NCI-H82 treated with DMSO at 0.1 percent for 48 hours (cell line): ENCODE data around the gene ATP5PB.

ENCODE experiments used
- DNase-seq: peaks from one replicate; lab custom pipeline; 2025; ENCODE audit not compliant: unreplicated experiment; lab: John Stamatoyannopoulos, UW

Gene ATP5PB

DNA sequence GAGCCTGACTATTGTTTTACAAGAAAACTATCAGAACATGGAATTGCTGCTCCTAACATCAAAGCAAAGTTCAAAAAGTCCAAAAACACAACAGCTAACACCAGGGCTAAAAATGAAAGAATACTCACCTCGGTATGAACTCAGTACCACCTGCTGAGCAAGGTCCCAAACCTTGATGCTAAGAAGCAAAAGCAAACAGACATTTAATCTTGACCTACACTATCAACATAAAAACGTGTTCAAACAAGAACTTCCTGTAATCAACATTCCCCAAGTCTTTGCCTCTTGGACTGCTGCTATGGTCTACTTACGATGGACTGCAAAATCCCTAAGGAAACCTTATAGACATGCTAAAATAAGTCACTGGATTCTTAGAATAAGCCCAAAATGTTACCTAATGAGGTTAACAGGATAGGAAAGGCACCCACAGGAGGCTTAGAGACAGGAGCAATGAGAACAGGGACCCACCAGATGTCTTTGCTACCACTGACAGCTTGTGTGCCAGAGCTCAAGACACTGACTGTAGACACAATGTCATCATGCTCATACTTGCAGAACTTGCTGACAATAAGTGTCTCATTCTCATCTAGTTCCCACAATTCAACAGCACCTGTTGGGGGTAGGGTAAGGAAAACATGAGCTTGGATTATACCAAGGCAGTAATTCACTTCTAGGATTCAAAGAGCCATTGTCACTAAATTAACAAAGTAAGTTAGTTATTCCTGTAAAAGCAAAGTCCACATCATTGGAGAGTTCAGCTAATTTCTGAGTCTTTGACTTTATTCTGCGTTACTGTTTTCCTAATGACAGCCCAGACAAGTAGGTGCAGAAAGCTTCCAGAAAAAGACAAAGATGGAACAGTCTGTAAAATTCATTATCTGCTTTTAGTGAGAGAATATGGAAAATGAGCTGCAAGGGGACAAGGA, 2.0 kb upstream of the ATP5PB start:
- no peak for DNase-seq

DNA sequence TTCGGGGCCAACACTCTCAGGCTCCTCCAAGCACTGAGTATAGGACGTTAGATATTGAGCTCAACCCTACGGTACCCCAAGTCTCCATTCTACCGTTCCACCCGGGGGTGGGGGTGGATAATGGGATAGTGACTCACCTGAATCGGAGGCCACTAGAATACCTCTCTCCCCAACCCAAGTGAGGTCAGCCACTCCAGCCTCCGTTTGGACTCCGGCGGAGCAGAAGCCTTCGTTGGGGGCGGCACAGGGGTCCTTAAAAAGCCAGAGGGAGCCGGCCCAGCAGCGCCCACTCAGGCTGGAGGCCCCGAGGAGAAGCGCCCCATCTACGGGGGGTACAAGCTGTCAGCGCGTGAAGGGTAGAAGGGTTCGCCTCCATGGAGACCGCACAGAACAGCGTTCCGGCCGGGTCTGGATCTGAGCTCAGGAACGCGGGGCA, 764 bp upstream of the ATP5PB start:
- DNase-seq, result no peak

DNA sequence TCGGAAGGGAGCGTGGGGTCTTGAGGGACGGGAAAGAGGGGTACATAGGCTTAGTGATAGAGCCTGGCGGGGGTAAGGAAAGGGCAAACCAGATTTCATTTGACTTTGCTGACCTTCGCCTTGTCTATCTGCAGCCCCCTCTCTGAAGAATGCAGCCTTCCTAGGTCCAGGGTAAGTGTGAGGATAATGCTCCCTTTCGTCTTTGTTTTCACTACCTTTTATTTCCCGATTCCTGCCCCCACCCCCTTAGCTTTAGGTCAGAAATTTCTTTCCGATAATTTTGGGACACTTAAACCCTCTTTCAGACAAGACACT, 396 bp downstream of the ATP5PB start:
- DNase-seq, result no peak

DNA sequence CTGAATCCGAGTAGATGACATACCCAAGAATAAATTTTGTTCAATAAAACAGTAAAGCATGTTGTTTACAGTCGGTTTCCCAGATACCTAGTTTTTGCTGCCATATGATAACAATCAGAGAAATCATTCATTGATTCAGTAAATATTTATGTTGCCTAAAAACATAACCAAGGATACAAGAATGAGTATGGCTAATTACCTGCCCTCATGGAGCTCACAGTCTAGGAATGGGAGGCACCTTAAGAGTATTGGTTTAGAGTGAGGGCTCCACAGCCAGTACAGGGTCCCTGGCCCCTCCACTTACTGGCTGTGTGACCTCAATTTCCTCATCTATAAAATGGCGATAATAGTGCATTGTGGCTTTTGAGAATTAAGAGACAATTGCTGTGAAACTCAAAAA, 921 bp downstream of the ATP5PB start:
- DNase-seq, result no peak

DNA sequence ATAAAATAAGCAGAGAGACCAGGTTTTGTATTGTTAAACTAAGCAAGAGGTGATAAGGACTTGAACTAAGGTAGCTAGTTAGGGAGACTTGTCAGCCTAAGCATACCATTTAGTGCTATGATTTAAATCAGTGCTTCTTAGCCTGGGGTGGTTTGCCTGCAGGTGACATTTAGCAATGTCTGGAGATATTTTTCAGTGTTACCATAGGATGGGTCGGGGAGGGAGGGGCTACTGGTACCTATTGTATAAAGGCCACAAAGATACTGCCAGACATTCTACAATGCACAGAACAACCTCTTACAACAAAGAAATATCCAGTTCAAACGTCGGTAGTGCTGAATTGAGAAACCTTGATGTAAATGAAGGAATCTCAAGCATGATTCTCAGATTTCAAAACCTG, 3.3 kb downstream of the ATP5PB start:
- no peak for DNase-seq

DNA sequence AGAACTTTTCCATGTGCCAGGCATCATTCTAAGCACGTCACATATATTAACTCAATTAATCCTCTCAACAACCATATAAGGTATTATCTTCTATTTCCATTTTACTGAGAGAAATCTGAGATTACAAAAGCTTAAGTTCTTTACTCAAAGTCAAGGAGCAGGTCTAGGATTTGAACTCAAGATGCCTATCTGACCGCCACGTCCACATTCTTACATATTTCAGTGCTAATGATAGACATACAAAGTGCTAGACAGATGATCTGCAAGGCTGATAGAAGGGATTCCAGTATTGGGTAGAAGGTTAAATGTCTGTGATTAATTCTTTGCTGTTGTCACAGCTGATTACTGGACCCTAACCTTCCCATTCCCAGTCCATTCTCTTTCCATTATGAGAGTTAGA, 4.4 kb downstream of the ATP5PB start:
- DNase-seq, result no peak

DNA sequence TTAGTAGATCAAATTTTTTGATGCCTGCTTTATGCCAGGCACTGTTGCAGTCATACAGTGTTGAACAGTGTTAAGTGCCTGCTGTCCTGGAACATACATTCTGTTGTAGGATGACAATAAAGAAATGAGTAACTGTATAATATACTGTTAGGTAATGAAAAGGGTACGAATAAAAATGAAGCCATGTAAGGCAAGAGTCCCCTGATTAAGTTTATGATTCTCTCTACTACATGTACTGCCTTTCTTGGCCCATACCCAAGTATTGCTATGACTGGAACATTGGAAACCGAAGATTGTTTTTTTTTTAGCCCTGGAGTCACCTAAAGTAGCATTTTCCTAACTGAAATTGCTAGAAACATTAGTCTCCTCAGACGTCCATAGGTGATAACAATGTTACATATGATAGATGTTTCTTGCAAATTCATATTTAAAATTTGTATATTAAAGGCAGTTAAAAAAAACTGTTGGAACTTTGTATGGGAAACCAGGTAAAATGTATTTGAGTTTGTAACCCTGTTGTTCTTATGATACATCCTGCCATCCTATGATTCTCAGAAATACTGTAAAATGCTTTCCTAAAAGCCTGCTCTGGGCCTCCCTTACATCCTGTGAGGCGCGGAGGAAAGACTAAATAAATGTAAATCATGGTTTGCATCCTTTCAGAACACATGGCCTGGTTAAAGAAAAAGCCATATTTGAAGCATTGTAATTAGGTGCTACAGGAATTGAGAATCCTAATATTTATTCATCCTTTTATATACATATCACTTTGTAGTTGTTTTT, 5.8 kb downstream of the ATP5PB start:
- no peak for DNase-seq

DNA sequence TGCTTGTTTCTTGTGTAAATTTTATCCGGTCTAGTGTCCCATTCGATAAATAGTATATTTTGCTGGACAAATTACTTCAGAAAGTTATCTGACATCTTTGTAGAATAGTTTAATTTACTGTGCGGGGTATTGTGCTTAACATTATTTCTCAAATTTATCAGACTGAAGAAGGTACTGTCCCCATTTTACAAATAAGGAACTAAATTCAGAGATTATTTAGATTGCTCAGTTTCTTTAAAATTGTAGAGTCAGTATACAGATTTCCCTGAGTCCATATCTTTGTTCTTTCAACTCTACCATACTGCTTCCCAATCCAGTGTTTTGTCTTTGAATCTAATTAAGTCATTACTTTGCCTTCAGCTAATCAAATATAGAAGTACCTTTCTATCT, 6.4 kb downstream of the ATP5PB start:
- no peak for DNase-seq

DNA sequence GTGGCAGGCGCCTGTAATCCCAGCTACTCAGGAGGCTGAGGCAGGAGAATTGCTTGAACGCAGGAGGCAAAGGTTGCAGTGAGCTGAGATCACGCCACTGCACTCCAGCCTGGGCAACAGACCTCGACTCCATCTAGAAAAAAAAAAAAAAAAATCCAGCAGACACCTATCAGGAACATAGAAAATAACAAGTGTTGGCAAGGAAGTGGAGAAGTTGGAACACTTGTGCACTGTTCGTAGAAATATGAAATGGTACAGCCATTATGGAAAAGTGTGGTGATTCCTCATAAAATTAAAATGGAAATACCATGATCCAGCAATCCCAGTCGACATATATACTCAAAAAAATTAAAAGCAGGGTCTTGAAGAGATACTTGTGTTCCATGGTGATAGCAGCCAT, 12.5 kb downstream of the ATP5PB start:
- no peak for DNase-seq

DNA sequence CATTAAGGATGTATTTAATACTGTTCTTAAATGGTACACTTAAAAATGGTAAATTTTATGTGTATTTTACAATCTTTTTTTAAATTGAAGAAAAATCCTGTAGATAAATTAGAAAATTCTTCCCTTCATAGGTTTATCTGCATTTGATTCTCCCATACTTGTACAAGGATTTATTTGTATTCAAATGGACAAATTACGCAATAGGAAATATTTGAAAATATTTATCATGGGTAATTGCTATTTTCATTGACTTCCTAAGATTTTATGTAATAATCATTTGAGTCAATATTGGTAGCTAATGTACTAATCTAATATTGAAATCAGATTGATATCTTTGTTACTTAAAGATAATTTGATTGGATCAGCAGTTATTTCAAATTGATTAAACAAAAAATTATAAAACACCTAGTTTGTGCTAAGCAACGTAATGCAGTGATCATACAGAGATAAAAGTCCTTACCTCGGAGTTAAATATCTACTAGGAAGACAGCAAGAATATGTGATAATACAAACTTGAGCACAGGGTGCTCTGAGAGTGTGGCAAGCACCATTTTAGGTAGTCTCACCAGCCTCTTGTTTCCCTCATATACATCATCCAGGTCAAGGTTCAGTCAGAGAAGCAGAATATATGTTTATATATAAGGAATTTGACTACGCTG, 13.2 kb downstream of the ATP5PB start:
- no peak for DNase-seq

DNA sequence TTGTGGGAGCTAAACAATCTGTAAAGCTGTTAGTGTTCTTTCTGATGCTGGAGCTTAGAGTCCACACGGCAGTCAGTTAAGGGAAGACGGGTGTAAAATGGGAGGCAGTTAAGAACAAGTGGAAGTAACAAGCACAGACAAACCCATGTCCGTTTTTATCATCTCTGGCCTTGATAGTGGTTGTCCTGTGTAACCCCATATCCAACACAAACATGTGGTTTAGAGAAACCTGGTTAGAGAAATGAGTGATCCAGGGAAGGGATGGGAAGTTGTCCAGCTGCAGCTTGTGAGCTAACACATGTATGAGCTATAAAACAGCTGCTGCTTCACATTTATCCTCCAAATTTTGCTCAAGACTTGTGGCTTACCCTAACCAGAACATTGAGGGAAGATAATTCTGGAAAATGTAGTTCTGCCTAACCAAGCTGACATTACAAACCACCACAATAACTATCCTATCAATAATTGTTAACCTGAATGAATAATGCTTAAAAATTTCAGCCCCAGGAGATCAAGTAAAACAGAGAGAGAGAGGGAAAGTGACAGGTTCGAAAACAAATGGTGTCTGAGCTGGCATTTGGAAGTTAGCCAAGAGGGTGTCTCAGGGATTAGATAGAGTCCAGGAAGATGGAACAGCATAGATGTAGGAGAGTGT, 13.9 kb downstream of the ATP5PB start:
- DNase-seq, result peak; percentile 67

DNA sequence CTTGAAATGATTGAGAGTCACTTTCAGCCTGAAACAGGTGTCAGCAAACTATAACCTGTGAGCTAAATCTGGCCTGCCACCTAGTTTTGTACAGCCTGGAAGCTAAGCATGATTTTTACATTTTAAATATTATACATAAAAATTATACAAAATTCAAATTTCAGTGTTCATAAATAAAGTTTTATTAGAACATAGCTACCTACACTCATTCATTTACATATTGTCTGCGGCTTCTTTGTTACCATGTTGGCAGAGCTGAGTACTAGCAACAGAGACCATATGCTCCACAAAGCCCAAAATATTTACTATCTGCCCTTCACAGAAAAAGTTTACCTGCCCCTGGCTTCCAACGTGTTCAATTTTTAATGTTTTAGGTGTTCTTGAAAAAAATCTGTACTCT, 16.5 kb downstream of the ATP5PB start:
- no peak for DNase-seq

DNA sequence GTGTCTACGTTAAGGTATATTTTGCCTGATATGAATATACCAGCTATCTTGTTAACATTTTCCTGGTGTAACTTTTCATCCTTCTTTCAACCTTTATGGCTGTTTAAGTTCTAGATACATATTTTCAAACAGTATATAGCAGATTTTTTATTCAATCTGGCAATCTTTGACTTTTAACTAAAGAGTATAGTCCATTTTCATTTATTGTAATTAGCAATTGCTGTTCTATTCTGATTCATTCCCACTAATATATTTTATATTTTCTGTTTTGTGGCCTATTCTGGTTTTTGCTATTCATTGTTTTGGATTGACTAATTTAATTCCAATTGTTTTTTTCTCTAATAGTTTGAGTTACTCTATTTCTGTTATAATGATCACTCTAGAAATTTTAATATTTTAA, 17.2 kb downstream of the ATP5PB start:
- DNase-seq, result no peak

DNA sequence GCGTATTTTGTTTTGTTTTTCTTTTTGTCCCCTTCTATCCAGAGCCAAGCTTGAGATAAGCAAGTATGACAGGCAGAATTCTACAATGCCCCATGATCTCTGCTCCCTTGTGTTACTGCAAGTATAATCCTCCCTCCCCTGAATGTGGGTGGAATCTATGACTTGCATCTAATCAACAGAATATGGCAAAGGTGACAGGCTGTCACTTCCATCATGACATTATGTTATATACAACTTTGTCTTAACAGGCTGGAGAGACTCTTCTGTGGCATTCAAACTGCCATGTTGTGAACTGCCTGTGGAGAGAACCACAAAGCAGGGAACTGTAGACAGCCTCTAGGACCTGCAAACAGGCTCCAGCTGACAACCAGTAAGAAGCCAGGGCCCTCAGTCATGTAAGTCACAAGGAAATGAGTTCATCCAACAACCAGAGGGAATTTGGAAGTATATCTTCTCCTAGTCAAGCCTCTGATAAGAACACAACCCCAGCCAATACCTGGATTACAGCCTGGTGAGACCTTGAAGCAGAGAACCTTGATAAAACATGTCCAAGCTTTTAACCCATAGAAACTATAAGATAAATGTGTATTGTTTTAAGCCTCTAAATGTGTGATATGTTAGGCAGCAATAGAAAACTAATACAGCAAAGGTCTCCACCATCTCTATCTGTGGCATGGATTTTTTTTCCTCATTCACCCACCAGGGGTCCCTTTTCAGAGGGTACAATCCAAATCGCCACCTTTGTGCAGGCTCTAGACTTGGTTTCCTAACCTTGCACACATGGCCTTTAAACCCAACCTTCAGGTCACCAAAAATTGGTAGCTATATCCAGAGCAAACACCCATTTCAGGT, 18.8 kb downstream of the ATP5PB start:
- DNase-seq, result no peak

DNA sequence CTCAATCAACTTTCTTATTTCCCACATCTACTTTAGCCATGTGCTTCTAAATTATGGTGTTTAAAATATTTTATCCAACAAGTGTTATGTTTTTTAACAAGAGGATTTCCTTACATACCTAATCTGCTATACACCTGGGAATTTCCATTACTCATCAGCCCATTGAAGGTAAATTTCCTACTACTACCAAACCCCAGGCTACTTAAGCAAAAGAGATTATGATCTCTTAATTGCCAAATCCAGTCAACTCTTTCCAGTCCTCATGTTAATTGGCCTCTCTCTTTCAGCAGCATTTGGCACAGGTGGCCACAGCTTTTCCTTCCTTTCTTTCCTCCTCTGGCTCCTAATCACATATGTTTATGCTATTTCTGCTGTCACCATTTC, 19.4 kb downstream of the ATP5PB start:
- peak; percentile 94 for DNase-seq

DNA sequence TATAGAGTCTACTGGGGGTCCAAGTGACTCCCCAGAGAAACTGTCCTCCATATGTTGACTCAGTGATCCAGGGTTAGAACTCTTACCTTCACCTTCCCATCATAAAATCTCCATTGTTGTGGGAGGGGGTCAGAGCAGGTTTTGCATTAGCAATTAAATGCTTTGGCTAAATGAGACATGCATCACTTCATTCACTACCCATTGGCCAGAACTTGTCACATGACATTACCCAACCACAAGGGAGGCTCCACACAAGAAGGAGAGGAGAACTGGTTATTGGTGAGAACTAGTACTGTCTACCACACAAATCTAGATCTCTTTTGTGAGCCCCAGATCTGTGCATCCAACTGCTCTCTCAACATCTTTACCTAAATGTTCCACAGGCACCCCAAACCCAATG, 20.3 kb downstream of the ATP5PB start:
- DNase-seq, result no peak

DNA sequence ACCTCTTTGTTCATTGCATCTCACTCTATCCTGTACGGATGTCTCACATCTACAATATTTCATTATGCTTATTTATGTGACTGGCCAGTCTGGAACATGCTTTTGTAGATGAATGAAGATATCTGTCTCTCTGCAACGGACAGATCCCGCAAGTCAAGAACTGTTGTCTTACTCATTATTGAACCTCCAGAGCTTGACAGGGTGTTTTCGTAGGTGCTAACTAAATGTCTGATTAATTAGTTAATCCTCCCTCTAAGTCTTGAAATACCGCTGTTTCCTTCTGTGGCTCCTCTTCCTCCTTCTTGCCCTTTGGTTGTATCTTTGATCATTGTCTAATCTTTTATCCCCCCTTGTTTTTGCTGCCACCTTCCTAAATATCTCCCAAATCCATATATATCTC, 21.3 kb downstream of the ATP5PB start:
- DNase-seq, result no peak

DNA sequence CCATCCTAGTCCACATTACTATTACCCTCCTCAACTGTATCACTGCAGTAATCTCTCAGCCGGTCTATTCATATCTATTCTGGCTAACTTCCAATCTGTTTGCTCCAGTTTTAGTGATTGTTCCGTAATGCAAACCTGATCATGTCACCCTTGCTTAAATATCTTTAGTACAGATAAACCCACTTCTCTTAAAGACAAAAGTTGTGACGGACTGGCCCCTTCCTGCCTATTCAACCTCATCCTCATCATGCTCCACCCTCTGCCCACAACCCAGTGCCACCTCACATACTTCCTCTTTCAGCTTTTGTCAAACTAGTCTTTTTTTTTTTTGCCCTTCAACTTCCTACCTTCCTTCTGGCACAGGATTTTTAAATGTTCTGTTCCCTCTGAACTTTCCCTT, 21.7 kb downstream of the ATP5PB start:
- no peak for DNase-seq

DNA sequence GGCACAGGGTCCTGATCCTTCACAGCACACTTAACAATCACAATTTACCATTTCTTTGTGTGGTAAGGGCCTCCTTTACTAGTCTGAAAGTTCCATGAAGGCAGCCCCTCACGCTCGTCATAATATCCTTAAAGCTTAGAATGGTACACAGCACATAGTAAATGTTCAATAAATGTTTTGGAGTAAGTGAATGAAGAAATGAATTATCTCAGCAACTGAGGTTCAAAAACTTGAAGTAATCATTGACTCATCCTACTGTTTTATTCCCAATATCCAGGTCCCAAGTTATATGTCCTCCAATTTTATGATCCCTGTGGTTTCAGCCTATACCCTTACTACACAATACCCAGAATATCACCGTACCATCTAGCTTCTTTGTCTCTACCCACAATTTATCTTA, 22.3 kb downstream of the ATP5PB start:
- DNase-seq, result no peak

DNA sequence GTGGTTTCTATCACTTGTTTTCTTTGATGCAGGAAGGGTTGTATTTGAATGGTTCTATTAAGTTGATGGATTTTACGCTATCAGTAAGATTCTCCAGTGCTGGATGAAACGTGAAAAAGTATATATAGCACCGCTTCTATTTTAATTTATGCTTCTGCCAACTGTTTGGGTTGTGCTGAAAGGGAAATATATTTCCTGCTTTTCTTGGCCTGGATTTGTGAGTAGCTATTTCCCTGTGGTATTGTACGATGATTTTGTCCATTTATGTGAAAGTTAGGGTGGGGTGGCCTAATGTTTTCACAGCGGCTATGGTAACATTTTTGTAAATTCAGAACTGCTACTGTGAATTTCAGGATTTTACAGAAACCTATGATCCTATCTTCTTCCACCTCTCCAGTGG, 24.8 kb downstream of the ATP5PB start:
- DNase-seq, result no peak

DNA sequence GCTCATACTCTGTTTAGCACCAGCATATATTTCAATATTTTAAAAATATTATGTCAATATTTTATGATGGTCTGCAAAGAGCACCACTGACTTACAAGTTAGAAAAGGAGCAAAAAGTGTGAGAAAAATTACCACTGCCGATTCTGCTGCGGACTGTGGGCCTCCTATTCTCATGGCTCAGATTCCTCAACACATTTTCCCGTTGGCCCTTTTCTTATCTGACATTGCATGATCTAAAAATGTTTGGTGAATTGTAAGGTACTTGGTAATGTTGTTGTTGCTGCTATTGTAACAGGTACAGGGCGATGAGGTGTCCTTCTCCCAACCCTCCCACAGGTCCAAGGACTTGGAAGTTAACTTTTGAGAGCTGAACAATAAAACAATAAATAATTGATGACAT, 25.3 kb downstream of the ATP5PB start:
- no peak for DNase-seq
